Measurements from ENCODE around the gene ZNF350. TPM values are rescaled to one million over a fixed set of nuclear protein-coding genes. Genes with fewer than 3 reads are reported as not detected.

ZNF350 gene
- total and polyA plus RNA-seq, 2 of the 13 experiments (the other 11 are each of a cell fraction or from before 2014, with no cell fraction given), result 3.7 to 6.9 TPM

DNA sequence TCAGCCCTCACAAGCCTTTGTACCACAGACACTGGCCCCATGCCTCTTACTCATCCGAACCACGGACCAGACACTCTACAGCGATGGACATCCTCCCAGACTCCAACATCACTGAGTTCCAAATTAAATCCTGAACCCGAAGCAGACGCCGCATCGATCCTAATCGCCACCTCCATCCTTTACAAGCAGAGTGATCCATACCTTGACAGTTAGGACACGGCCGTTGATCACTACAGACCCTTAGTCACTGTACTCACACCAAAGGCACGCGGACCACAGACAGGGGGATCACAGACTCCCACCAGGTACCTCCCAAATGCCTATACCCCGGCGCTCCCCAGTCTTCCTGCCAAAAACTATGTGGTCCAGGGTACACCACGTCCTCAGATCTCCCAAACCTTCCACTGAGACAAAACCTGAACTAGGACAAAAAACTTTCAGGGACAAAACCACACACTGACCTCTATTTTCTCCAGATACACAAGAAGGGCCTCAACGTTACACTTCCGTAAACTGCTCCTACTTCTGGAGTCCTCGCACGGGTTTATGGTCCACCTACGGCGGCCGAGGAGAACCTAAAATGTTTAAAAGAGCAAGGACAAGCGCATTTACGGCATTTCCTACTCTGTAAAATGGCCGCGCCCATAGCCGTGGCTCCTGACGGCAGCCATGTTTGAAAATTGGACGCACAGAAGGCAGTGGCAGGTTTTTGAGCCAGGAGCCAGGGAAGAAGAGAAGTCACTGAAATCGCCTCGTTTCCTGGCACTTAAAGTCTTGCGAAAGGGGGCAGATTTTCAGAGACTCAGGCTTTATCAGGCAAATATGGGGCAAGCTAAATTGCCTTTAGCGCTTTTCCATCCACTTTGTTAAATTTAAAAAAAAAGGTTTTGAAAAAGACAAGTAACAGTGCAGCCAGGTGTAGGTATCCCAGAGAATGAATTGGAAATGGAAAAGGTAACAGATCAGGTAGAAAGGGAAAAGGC, at the start of gene ZNF350 (continued):
- TF ChIP-seq ZNF235 (CRISPR knock-in tag; IDR thresholded peaks at IDR 0.05; ENCODE audit: borderline replicate concordance) (no peak), POLR2G (IDR thresholded peaks at IDR 0.05; ENCODE audit: low read depth, low read length) (peak; percentile 80), ZNF605 (CRISPR knock-in tag; IDR thresholded peaks at IDR 0.05) (no peak), MEF2D (CRISPR knock-in tag; IDR thresholded peaks at IDR 0.05) (peak; percentile 49; the same call in 1 of the 2 replicates), ZNF180 (CRISPR knock-in tag; IDR thresholded peaks at IDR 0.05; ENCODE audit: borderline replicate concordance, low read depth) (no peak), ZNF570 (CRISPR knock-in tag; IDR thresholded peaks at IDR 0.05; ENCODE audit: borderline replicate concordance) (no peak), ZFP36L1 (CRISPR knock-in tag; IDR thresholded peaks at IDR 0.05) (peak; percentile 57; the same call in 1 of the 2 replicates), ARHGAP35 (CRISPR knock-in tag; IDR thresholded peaks at IDR 0.05; ENCODE audit: borderline replicate concordance) (0 out of 2 replicates have a peak, but pooled peaks have one; percentile 63), ZNF510 (CRISPR knock-in tag; IDR thresholded peaks at IDR 0.05; ENCODE audit: low read depth) (no peak), ETV6 (CRISPR knock-in tag; conservative IDR thresholded peaks at IDR 0.05) (peak; percentile 85; the same call in 1 of the 2 replicates), FOXO1 (CRISPR knock-in tag; IDR thresholded peaks at IDR 0.05) (peak; percentile 39), ZNF746 (CRISPR knock-in tag; IDR thresholded peaks at IDR 0.05) (peak; percentile 37; the same call in 1 of the 2 replicates), GABPB1 (CRISPR knock-in tag; IDR thresholded peaks at IDR 0.05) (peak; percentile 84), HNRNPUL1 (IDR thresholded peaks at IDR 0.05; ENCODE audit: low read depth, low read length) (no peak), ZSCAN31 (CRISPR knock-in tag; IDR thresholded peaks at IDR 0.05; ENCODE audit: low read depth) (peak; percentile 68; the same call in 1 of the 2 replicates), DR1 (CRISPR knock-in tag; IDR thresholded peaks at IDR 0.05) (peak; percentile 24; the same call in 1 of the 2 replicates)
- TF ChIP-seq, protein P1, sequence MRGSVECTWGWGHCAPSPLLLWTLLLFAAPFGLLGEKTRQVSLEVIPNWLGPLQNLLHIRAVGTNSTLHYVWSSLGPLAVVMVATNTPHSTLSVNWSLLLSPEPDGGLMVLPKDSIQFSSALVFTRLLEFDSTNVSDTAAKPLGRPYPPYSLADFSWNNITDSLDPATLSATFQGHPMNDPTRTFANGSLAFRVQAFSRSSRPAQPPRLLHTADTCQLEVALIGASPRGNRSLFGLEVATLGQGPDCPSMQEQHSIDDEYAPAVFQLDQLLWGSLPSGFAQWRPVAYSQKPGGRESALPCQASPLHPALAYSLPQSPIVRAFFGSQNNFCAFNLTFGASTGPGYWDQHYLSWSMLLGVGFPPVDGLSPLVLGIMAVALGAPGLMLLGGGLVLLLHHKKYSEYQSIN (CRISPR knock-in tag; IDR thresholded peaks at IDR 0.05; ENCODE audit: borderline replicate concordance), result no peak
- TF ChIP-seq, protein P2, sequence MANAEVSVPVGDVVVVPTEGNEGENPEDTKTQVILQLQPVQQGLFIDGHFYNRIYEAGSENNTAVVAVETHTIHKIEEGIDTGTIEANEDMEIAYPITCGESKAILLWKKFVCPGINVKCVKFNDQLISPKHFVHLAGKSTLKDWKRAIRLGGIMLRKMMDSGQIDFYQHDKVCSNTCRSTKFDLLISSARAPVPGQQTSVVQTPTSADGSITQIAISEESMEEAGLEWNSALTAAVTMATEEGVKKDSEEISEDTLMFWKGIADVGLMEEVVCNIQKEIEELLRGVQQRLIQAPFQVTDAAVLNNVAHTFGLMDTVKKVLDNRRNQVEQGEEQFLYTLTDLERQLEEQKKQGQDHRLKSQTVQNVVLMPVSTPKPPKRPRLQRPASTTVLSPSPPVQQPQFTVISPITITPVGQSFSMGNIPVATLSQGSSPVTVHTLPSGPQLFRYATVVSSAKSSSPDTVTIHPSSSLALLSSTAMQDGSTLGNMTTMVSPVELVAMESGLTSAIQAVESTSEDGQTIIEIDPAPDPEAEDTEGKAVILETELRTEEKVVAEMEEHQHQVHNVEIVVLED (CRISPR knock-in tag; IDR thresholded peaks at IDR 0.05; ENCODE audit: borderline replicate concordance), result peak; percentile 74; the same call in 1 of the 2 replicates
- TF ChIP-seq, protein P3, sequence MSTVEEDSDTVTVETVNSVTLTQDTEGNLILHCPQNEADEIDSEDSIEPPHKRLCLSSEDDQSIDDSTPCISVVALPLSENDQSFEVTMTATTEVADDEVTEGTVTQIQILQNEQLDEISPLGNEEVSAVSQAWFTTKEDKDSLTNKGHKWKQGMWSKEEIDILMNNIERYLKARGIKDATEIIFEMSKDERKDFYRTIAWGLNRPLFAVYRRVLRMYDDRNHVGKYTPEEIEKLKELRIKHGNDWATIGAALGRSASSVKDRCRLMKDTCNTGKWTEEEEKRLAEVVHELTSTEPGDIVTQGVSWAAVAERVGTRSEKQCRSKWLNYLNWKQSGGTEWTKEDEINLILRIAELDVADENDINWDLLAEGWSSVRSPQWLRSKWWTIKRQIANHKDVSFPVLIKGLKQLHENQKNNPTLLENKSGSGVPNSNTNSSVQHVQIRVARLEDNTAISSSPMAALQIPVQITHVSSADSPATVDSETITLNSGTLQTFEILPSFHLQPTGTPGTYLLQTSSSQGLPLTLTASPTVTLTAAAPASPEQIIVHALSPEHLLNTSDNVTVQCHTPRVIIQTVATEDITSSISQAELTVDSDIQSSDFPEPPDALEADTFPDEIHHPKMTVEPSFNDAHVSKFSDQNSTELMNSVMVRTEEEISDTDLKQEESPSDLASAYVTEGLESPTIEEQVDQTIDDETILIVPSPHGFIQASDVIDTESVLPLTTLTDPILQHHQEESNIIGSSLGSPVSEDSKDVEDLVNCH (CRISPR knock-in tag; IDR thresholded peaks at IDR 0.05), result no peak
- TF ChIP-seq, protein P4, sequence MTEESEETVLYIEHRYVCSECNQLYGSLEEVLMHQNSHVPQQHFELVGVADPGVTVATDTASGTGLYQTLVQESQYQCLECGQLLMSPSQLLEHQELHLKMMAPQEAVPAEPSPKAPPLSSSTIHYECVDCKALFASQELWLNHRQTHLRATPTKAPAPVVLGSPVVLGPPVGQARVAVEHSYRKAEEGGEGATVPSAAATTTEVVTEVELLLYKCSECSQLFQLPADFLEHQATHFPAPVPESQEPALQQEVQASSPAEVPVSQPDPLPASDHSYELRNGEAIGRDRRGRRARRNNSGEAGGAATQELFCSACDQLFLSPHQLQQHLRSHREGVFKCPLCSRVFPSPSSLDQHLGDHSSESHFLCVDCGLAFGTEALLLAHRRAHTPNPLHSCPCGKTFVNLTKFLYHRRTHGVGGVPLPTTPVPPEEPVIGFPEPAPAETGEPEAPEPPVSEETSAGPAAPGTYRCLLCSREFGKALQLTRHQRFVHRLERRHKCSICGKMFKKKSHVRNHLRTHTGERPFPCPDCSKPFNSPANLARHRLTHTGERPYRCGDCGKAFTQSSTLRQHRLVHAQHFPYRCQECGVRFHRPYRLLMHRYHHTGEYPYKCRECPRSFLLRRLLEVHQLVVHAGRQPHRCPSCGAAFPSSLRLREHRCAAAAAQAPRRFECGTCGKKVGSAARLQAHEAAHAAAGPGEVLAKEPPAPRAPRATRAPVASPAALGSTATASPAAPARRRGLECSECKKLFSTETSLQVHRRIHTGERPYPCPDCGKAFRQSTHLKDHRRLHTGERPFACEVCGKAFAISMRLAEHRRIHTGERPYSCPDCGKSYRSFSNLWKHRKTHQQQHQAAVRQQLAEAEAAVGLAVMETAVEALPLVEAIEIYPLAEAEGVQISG (CRISPR knock-in tag; IDR thresholded peaks at IDR 0.05), result peak; percentile 95

Measured in HepG2 (cell line).